ENCODE measurements around the gene PACSIN2.

PACSIN2 gene

DNA sequence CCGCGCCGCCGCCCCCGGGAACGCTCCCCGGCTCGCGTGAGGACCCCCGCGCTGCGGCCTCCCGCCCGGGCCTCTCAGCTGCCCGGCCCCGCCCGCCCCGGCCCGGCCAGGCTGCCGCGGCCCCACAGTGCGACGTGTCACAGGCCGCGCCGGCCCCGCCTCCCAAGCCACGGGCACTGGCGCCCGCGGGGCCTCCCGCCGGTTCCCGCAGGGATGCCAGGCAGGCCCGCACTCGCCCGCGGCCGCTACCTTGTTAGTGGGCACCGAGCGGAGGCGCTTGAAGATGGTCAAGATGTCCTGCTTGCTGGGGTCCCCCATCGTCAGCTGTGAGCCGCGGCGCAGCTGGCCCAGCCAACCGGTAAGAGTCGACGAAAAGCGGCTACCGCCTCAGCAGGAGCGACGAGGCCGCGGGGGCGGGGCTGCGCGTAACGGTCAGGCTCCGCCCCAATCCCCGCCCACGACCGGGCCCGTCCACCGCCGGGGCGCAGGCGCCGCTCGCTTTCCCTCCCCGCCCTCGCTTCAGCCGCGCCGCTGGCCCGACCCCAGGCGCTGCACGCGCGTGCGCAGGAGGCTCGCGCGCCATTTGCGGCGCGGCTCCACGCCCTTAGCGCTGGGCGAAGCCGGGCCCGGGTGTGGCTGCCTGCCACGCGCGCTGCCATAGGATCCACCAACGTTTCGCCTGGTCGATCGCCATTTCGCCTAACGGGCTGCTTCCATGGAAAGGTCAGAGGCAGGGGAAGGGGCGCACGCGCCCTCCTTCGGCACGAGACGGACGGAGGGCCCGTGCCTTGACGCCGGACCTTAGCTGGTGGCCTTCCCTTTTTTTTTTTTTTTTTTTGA lies 157.9 kb downstream of the PACSIN2 start, which contains the start of gene ARFGAP3:
TSS of gene ARFGAP3 (minus strand) at position 409 of the 840 bp plus-strand sequence. CDS start at position 318, 91 bp downstream.
- Histone ChIP-seq H3K27me3 (replicated peaks; ENCODE audit: control insufficient read depth, insufficient read depth, low read length, poor library complexity, severe bottlenecking) (no peaks in the 10 kb centered on the region), H3K36me3 (ENCODE audit: control insufficient read depth, insufficient read depth, low read length) (no peaks in the 10 kb centered on the region), H3K4me1 (ENCODE audit: control insufficient read depth, insufficient read depth, low read length, poor library complexity, severe bottlenecking) (peaks cover 8% of the 10 kb centered on the region), H3K9me3 (ENCODE audit: control insufficient read depth, low read length) (no peaks in the 10 kb centered on the region), H3K27ac (ENCODE audit: insufficient read depth, low read length, poor library complexity, severe bottlenecking) (peak within 1 kb of the TSS; percentile 94), H3K4me3 (ENCODE audit: insufficient read depth, low read depth, low read length, poor library complexity, severe bottlenecking) (peak within 1 kb of the TSS; percentile 79)
- peak; percentile 87 to 90 (median 89) for DNase-seq

DNA sequence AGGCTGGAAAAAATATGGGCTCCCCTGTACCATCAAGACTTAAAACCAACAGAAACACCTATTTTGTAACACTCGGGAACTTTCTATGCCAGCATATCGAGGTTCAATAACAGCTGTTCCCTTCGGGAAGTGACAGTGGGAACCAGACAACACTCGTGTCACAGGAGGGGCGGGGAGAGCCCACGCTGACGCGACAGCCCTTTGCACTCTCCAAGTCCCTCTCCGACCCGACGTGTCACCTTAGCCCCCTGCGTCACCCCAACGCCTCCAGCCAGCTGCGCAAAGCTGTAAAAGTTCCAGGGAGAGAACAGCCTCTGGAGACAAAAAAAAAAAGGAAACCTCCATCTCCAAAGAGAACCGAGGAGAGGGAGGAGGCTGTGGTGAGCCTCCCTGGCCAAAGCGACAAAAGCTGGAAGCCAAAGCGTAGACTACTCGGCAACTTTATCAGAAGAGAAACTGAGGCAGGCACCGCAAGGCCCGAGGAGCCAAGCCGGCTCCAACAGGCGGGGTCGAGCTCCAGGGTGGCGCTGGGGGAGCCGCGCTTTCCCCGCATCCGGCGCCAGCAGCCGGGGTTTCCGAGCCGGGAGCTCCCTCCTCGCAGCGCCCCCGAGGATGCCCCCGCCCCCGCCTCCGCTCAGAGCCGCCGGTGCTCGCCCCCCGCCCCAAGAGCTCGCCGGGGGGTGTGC lies 158.6 kb downstream of the PACSIN2 start:
- Histone ChIP-seq H3K4me1 (ENCODE audit: control insufficient read depth, insufficient read depth, low read length, poor library complexity, severe bottlenecking) (peaks cover 8% of the 10 kb centered on the region), H3K9me3 (ENCODE audit: control insufficient read depth, low read length) (no peaks in the 10 kb centered on the region), H3K36me3 (ENCODE audit: control insufficient read depth, insufficient read depth, low read length) (no peaks in the 10 kb centered on the region), H3K4me3 (ENCODE audit: insufficient read depth, low read depth, low read length, poor library complexity, severe bottlenecking) (peak overlapping the region; percentile 79), H3K27ac (ENCODE audit: insufficient read depth, low read length, poor library complexity, severe bottlenecking) (peak overlapping the region; percentile 94), H3K27me3 (replicated peaks; ENCODE audit: control insufficient read depth, insufficient read depth, low read length, poor library complexity, severe bottlenecking) (no peaks in the 10 kb centered on the region)
- peak; percentile 31 to 45 (median 42) for DNase-seq

DNA sequence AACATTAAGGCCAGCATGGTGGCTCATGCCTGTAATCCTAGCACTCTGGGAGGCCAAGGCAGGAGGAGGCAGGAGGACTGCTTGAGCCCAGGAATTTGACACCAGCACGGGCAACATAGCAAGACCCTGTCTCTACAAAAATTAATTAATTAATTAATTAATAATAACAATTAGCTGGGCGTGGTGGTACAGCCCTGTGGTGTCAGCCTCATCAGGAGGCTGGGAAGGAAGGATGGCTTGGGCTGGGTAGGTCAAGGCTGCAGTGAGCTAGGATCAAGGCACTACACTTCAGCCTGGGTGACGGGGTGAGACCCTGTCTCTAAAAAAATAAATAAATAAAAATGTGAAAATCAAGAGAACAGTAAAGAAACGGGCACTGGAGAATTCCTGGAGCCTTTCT lies 159.2 kb downstream of the PACSIN2 start:
- H3K9me3 ChIP-seq (ENCODE audit: control insufficient read depth, low read length) = no peaks in the 10 kb centered on the region
- H3K36me3 ChIP-seq (ENCODE audit: control insufficient read depth, insufficient read depth, low read length) = no peaks in the 10 kb centered on the region
- peak overlapping the region; percentile 79 for H3K4me3 ChIP-seq (ENCODE audit: insufficient read depth, low read depth, low read length, poor library complexity, severe bottlenecking)
- peaks cover 8% of the 10 kb centered on the region for H3K4me1 ChIP-seq (ENCODE audit: control insufficient read depth, insufficient read depth, low read length, poor library complexity, severe bottlenecking)
- DNase-seq = no peak
- no peaks in the 10 kb centered on the region for H3K27me3 ChIP-seq (replicated peaks; ENCODE audit: control insufficient read depth, insufficient read depth, low read length, poor library complexity, severe bottlenecking)
- H3K27ac ChIP-seq (ENCODE audit: insufficient read depth, low read length, poor library complexity, severe bottlenecking) = peak overlapping the region; percentile 94

DNA sequence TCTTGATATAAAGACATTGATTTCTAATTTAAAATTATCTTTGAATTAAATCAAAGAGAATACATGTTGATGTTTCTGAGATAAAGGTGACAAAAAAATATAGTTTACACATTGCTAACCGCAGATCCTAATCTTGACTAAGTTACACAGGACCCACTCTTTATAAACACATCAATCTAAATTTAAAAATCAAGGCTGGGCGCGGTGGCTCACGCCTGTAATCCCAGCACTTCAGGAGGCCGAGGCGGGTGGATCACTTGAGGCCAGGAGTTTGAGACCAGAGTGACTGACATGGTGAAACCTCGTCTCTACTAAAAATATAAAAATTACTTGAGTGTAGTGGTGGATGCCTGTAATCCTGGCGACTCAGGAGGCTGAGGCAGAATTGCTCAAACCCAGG lies 159.7 kb downstream of the PACSIN2 start:
- H3K27ac ChIP-seq (ENCODE audit: insufficient read depth, low read length, poor library complexity, severe bottlenecking) = no peak overlapping the region
- no peak overlapping the region for H3K4me3 ChIP-seq (ENCODE audit: insufficient read depth, low read depth, low read length, poor library complexity, severe bottlenecking)
- H3K36me3 ChIP-seq (ENCODE audit: control insufficient read depth, insufficient read depth, low read length) = no peaks in the 10 kb centered on the region
- DNase-seq = no peak
- no peaks in the 10 kb centered on the region for H3K9me3 ChIP-seq (ENCODE audit: control insufficient read depth, low read length)
- H3K4me1 ChIP-seq (ENCODE audit: control insufficient read depth, insufficient read depth, low read length, poor library complexity, severe bottlenecking) = peaks cover 8% of the 10 kb centered on the region
- H3K27me3 ChIP-seq (replicated peaks; ENCODE audit: control insufficient read depth, insufficient read depth, low read length, poor library complexity, severe bottlenecking) = no peaks in the 10 kb centered on the region

DNA sequence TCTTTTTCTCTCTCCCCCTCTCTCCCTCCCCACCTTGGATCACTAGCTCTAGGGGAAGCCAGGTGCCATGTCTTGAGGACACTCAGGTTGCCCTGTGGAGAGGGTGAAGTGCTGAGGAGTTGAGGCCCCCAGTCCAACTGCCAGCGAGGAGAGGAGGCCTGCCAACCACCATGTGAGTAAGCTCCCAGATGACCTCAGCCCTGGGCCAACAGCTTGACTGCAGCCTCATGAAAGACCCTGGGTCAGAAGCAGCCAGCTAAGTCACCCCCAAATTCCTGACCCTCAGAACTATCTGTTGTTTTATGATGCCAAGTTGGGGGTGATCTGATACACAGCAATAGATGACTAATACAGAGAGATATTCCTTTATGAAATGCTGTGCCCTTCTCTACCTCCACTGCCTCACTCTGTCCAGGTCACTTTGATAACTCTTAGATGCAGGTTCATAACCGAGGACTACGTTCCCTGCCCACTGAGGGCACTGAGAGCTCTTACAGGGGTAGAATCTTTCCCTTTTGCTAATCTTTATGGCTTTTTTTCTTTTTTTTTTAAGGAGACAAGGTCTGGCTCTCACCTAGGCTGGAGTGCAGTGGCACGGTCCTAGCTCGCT lies 165.9 kb downstream of the PACSIN2 start:
- Histone ChIP-seq H3K9me3 (ENCODE audit: control insufficient read depth, low read length) (no peaks in the 10 kb centered on the region), H3K36me3 (ENCODE audit: control insufficient read depth, insufficient read depth, low read length) (peaks cover 16% of the 10 kb centered on the region), H3K27ac (ENCODE audit: insufficient read depth, low read length, poor library complexity, severe bottlenecking) (no peak overlapping the region), H3K27me3 (replicated peaks; ENCODE audit: control insufficient read depth, insufficient read depth, low read length, poor library complexity, severe bottlenecking) (no peaks in the 10 kb centered on the region), H3K4me1 (ENCODE audit: control insufficient read depth, insufficient read depth, low read length, poor library complexity, severe bottlenecking) (no peaks in the 10 kb centered on the region), H3K4me3 (ENCODE audit: insufficient read depth, low read depth, low read length, poor library complexity, severe bottlenecking) (no peak overlapping the region)
- no peak for DNase-seq

DNA sequence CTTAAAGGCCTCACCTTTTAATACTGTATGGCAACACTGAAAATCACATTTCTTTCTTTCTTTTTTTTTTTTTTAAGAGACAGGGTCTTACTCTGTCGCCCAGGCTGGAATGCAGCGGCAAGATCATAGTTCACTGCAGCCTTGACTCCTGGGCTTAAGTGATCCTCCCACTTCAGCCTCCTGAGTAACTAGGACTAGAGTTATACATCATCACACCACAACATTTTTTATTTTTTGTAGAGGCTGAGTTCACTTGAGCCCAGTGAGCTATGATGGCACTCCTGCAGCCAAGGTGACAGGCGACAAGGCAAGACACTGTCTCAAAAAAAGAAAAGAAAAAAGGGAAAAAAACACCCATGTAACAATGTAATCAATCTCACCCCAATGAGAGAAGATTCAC lies 167.8 kb downstream of the PACSIN2 start:
- Histone ChIP-seq H3K36me3 (ENCODE audit: control insufficient read depth, insufficient read depth, low read length) (peaks cover 16% of the 10 kb centered on the region), H3K27ac (ENCODE audit: insufficient read depth, low read length, poor library complexity, severe bottlenecking) (no peak overlapping the region)

DNA sequence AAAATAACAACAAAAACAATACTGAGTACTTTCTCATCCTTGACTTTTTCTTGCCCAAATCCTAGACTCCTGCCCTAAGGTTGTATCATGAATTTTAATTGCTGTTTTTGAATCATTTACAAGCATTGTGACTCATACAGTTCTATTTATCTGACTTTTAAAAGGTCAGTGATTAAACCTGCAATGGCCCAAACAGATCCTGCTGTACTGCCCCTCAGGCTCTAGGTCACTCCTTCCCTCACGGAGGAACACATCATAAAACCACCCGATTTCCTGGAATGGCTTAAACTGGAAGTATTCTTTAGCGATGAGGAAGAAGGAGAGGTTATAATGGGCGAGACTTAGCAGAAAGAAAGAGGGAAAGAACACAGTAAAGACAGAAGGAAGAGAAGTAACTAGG lies 170.2 kb downstream of the PACSIN2 start:
- Histone ChIP-seq H3K27ac (ENCODE audit: insufficient read depth, low read length, poor library complexity, severe bottlenecking) (no peak overlapping the region), H3K4me1 (ENCODE audit: control insufficient read depth, insufficient read depth, low read length, poor library complexity, severe bottlenecking) (no peaks in the 10 kb centered on the region), H3K9me3 (ENCODE audit: control insufficient read depth, low read length) (no peaks in the 10 kb centered on the region), H3K36me3 (ENCODE audit: control insufficient read depth, insufficient read depth, low read length) (peaks cover 26% of the 10 kb centered on the region), H3K27me3 (replicated peaks; ENCODE audit: control insufficient read depth, insufficient read depth, low read length, poor library complexity, severe bottlenecking) (no peaks in the 10 kb centered on the region), H3K4me3 (ENCODE audit: insufficient read depth, low read depth, low read length, poor library complexity, severe bottlenecking) (no peak overlapping the region)
- no peak for DNase-seq

More for the DNA sequence above, 167.8 kb downstream of the PACSIN2 start:
- H3K9me3 ChIP-seq (ENCODE audit: control insufficient read depth, low read length) = no peaks in the 10 kb centered on the region
- no peak overlapping the region for H3K4me3 ChIP-seq (ENCODE audit: insufficient read depth, low read depth, low read length, poor library complexity, severe bottlenecking)
- no peak for DNase-seq
- no peaks in the 10 kb centered on the region for H3K4me1 ChIP-seq (ENCODE audit: control insufficient read depth, insufficient read depth, low read length, poor library complexity, severe bottlenecking)
- H3K27me3 ChIP-seq (replicated peaks; ENCODE audit: control insufficient read depth, insufficient read depth, low read length, poor library complexity, severe bottlenecking) = no peaks in the 10 kb centered on the region

DNA sequence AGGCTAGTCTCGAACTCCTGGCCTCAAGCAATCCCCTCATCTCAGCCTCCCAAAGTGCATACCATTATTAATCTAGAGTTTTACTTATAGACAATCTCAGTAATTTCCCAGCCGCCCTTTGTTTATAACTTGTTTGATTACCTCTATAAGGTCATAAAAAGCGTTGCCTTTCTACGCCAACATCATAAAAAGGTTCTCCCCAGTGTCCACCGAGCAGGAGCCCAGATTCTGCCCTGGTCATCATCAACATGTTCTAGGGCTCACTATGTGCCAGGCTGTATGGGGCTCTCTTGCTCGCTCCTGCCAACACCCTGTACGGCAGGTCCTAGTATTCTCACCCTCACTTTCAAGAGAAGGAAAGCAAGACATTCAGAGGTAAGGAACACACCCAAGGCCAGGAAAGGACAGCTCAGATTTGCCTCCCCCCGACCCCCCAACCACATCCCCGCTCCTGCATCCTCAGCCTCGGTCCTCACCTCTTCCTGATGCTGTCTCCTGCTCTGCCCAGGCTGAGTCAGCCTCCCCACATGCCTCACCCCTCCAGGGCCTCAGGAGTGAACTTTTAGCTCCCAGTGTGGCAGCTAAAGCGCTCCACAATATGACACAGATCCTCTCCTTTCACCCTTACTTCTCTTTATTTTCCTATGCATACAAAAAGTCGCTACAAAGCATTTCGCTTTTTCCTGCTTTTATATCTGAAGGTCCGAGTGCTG lies 172.1 kb downstream of the PACSIN2 start:
- Histone ChIP-seq H3K27ac (ENCODE audit: insufficient read depth, low read length, poor library complexity, severe bottlenecking) (no peak overlapping the region), H3K36me3 (ENCODE audit: control insufficient read depth, insufficient read depth, low read length) (peaks cover 26% of the 10 kb centered on the region), H3K9me3 (ENCODE audit: control insufficient read depth, low read length) (no peaks in the 10 kb centered on the region), H3K27me3 (replicated peaks; ENCODE audit: control insufficient read depth, insufficient read depth, low read length, poor library complexity, severe bottlenecking) (no peaks in the 10 kb centered on the region), H3K4me1 (ENCODE audit: control insufficient read depth, insufficient read depth, low read length, poor library complexity, severe bottlenecking) (no peaks in the 10 kb centered on the region), H3K4me3 (ENCODE audit: insufficient read depth, low read depth, low read length, poor library complexity, severe bottlenecking) (no peak overlapping the region)
- DNase-seq = no peak

DNA sequence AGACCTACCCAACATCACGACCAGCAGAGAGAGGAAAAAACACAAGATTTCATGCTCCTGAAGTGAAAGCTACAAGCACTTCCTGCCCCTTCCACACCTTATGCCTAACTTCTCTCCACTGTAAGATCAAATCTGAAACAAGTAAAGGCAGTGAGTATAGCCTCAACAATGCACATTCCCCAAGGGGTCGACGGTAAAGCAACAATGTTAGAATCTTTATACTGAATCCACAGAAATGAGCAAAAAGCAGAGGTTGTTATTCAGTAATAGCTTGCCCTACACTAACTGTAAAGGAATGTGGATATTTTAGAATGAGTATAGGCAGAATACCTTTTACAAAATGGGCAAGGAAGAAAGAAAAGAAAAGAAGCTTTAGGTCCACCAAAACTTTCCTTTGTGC lies 173.5 kb downstream of the PACSIN2 start:
- H3K4me3 ChIP-seq (ENCODE audit: insufficient read depth, low read depth, low read length, poor library complexity, severe bottlenecking) = no peak overlapping the region
- DNase-seq = no peak
- no peak overlapping the region for H3K27ac ChIP-seq (ENCODE audit: insufficient read depth, low read length, poor library complexity, severe bottlenecking)
- H3K27me3 ChIP-seq (replicated peaks; ENCODE audit: control insufficient read depth, insufficient read depth, low read length, poor library complexity, severe bottlenecking) = no peaks in the 10 kb centered on the region
- peaks cover 24% of the 10 kb centered on the region for H3K36me3 ChIP-seq (ENCODE audit: control insufficient read depth, insufficient read depth, low read length)
- no peaks in the 10 kb centered on the region for H3K4me1 ChIP-seq (ENCODE audit: control insufficient read depth, insufficient read depth, low read length, poor library complexity, severe bottlenecking)
- no peaks in the 10 kb centered on the region for H3K9me3 ChIP-seq (ENCODE audit: control insufficient read depth, low read length)

Measured in effector memory CD4-positive, alpha-beta T cell (primary cell).